Measurements from ENCODE around the gene DAPL1.
"Not testable (repeated sequence)": the region's sequence is repeated elsewhere in the genome, so short reads cannot be mapped to it uniquely, and the experiment has no call there.

The DAPL1 gene

DNA sequence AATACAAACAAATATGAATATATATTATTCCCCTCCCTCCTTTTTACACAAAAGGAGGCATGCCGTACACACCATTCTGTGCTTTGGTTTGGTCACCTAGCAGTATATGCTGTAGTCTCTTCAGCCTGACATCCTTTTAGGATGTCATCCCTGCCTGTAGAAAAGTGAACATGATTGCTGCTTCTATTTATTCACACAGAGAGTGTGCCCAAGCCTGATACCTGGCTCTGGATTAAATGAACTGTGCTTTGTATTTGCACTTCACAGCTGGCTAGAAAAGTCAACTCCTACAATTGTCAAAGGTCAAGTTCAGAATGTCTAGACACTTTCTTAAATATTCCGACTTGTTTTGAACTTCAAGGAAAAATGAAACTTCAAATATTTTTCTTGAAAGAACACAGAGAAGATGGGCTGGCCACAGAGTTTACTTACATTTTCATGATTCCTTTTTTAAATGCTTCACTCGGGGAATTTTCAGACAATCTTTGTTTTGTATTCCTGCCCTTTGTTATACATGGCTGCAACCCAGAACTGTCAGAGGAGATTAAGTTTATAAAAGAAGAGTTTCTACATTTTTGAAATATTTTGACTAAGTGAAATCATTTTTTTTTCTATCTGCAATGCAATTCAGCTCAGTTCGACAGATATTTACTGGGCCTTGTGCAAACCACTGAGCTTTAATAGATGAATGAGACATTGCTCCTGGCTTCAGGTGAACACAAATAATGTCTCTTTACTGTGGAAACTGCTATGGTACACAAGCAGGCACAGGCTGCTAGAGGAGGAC is 33.5 kb downstream of the DAPL1 start:
- no peak for TF ChIP-seq POLR2A (IDR thresholded peaks at IDR 0.05; ENCODE audit: low read depth, low read length)
- no peak for TF ChIP-seq TAF1 (IDR thresholded peaks at IDR 0.05; ENCODE audit: borderline replicate concordance, low read depth, low read length)
- TF ChIP-seq POLR2AphosphoS5 (IDR thresholded peaks at IDR 0.05; ENCODE audit: low read depth, low read length) = no peak
- no peak for FAIRE-seq
- DNase-seq (ENCODE audit: insufficient read length) = no peak

GRCh38 chr2:158829167-158829566 is 34.0 kb downstream of the DAPL1 start:
- DNase-seq (ENCODE audit: insufficient read length) (no peak), FAIRE-seq (no peak)
- TF ChIP-seq POLR2A (IDR thresholded peaks at IDR 0.05; ENCODE audit: low read depth, low read length) (no peak), POLR2AphosphoS5 (IDR thresholded peaks at IDR 0.05; ENCODE audit: low read depth, low read length) (no peak), TAF1 (IDR thresholded peaks at IDR 0.05; ENCODE audit: borderline replicate concordance, low read depth, low read length) (no peak)

DNA sequence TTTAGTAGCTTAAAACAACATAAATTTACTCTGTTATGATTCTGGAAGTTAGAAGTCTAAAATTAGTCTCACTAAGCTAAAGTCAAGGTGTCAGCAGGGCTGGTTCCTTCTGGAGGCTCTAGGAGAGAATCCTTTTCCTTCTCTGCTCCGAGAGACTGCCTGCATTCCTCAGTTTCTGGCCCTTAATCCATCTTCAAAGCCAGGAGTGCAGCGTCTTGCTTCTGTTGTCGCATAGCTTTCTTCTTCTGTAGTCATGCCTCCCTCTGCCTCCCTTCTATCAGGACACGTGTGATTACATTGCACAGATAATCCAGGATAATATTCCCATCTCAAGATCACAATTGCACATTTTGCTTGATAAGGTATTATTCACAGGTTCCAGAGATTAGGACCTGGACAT is 35.1 kb downstream of the DAPL1 start:
- no peak for FAIRE-seq
- TF ChIP-seq POLR2AphosphoS5 (IDR thresholded peaks at IDR 0.05; ENCODE audit: low read depth, low read length) (no peak), TAF1 (IDR thresholded peaks at IDR 0.05; ENCODE audit: borderline replicate concordance, low read depth, low read length) (no peak), POLR2A (IDR thresholded peaks at IDR 0.05; ENCODE audit: low read depth, low read length) (no peak)
- no peak for DNase-seq (ENCODE audit: insufficient read length)

GRCh38 chr2:158835431-158835830 is 40.3 kb downstream of the DAPL1 start:
- no peak for TF ChIP-seq POLR2A (IDR thresholded peaks at IDR 0.05; ENCODE audit: low read depth, low read length)
- TF ChIP-seq TAF1 (IDR thresholded peaks at IDR 0.05; ENCODE audit: borderline replicate concordance, low read depth, low read length) = no peak
- no peak for TF ChIP-seq POLR2AphosphoS5 (IDR thresholded peaks at IDR 0.05; ENCODE audit: low read depth, low read length)
- FAIRE-seq (no peak), DNase-seq (ENCODE audit: insufficient read length) (no peak)

DNA sequence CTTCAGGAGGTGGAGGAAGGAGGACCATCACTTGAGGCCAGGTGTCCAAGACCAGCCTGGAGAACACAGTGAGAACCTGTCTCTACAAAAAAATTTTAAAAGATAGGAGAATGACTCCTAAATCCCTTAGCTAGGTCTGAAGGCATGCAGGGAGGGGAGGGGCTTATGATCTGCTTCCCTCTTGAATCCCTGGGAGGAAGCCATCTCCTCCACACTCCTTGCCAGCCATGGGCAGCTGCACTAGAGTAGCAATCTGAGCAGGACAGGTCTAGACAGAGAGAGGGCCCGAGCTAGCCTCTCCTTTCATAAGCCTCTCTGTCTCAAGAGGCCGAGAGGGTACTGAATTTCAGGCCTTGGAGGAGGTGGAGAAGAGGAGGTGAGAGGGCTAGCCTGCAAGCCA is 42.5 kb downstream of the DAPL1 start:
- FAIRE-seq (no peak), DNase-seq (ENCODE audit: insufficient read length) (no peak)
- TF ChIP-seq POLR2AphosphoS5 (IDR thresholded peaks at IDR 0.05; ENCODE audit: low read depth, low read length) = no peak
- TF ChIP-seq POLR2A (IDR thresholded peaks at IDR 0.05; ENCODE audit: low read depth, low read length) = no peak
- no peak for TF ChIP-seq TAF1 (IDR thresholded peaks at IDR 0.05; ENCODE audit: borderline replicate concordance, low read depth, low read length)

DNA sequence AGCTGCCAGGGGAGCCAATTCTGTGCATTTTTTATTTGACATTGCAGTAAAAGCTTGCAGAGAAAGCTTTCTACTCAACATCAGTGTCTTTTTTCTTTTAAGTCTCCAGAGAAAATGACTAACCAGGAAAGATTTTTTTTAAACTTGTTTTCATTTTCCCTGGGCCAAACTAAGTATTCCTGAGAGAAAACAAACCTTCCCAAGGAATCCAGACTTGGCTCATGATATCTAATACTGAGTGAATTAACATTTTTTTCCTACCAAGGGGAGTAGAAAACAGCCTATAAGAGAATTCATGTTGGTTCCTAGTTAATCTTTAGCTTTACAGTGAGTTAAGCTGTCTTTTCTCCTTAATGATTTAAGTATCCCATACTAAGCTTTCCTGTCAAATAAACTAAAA is 46.7 kb downstream of the DAPL1 start:
- DNase-seq (ENCODE audit: insufficient read length) (no peak), FAIRE-seq (no peak)
- TF ChIP-seq TAF1 (IDR thresholded peaks at IDR 0.05; ENCODE audit: borderline replicate concordance, low read depth, low read length) (no peak), POLR2AphosphoS5 (IDR thresholded peaks at IDR 0.05; ENCODE audit: low read depth, low read length) (no peak), POLR2A (IDR thresholded peaks at IDR 0.05; ENCODE audit: low read depth, low read length) (no peak)

DNA sequence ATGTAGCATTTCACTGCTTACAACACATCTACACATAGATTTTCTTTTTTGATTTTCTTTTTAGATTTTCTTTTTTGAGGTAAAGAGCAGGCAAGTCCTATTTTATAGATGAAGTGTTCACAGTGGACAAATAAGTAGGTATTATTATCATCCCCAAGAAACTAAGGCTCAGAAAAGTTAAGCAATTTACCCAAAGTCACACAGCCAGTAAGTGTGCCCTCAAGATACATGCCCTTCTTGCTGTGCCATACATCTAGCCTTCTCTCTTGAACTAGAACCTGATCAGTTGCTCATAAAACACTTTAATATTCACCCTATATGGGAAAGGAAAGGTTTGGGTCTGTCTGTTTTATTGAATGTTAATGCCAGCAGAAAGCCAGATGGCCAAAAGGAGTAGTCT is 50.3 kb downstream of the DAPL1 start:
- FAIRE-seq (no peak), DNase-seq (ENCODE audit: insufficient read length) (no peak)
- TF ChIP-seq POLR2A (IDR thresholded peaks at IDR 0.05; ENCODE audit: low read depth, low read length) = no peak
- TF ChIP-seq TAF1 (IDR thresholded peaks at IDR 0.05; ENCODE audit: borderline replicate concordance, low read depth, low read length) = no peak
- TF ChIP-seq POLR2AphosphoS5 (IDR thresholded peaks at IDR 0.05; ENCODE audit: low read depth, low read length) = no peak

- no peak for FAIRE-seq
- DNase-seq (ENCODE audit: insufficient read length) = no peak
These were observed 50.7 kb downstream of the DAPL1 start for GRCh38 chr2:158845859-158846258.

DNA sequence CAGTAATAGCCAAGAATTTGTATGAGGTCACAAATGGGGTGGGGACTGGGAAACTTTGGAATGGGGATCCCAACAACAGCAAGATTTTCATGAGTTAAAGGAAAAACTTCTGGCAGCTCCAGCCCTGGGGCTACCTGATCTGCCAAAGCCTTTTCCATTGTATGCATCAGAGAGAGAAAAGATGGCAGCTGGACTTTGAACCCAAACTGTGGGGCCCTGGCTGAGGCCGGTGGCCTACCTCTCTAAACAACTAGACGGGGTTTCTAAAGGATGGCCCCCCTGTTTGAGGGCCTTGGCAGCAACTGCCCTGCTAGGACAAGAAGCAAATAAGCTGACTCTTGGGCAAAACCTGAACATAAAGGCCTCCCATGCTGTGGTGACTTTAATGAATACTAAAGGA is 52.4 kb downstream of the DAPL1 start:
- not testable (repeated sequence) for FAIRE-seq

More at GRCh38 chr2:158845859-158846258, 50.7 kb downstream of the DAPL1 start:
- TF ChIP-seq TAF1 (IDR thresholded peaks at IDR 0.05; ENCODE audit: borderline replicate concordance, low read depth, low read length) = no peak

DNA sequence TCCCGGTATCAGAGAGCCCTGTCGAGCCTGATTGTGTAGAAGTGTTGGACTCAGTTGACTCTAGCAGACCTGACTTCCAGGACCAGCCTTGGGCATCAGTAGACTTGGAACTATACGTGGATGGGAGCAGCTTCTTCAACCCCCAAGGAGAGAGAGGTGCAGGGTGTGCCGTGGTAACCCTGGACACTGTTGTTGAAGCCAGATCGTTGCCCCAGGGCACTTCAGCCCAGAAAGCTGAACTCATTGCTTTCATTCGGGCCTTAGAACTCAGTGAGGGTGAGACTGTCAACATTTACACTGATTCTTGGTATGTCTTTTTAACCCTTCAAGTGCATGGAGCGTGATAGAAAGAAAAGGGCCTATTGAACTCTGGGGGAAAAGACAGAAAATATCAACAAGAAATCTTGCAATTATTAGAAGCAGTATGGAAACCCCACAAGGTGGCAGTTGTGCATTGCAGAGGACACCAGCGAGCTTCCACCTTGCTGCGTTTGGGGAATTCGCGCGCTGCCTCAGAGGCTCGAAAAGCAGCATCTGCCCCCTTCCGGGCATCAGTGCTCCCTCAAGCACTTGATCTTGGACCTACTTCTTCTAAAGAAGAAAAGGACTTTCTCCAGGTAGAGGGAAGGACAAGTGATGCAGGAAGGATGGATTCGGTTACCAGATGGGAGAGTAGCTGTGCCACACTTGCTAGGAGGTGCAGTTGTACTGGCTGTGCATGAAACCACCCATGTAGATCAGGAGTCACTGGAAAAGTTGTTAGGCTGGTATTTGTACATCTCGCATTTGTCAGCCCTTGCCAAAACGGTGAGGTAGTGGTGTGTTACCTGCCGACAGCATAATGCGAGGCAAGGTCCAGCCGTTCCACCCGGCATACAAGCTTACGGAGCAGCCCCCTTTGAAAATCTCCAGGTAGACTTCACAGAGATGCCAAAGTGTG is 53.2 kb downstream of the DAPL1 start:
- not testable (repeated sequence) for FAIRE-seq; DNase-seq (ENCODE audit: insufficient read length)

More for the DNA sequence above, 52.4 kb downstream of the DAPL1 start:
- DNase-seq (ENCODE audit: insufficient read length) = not testable (repeated sequence)

DNA sequence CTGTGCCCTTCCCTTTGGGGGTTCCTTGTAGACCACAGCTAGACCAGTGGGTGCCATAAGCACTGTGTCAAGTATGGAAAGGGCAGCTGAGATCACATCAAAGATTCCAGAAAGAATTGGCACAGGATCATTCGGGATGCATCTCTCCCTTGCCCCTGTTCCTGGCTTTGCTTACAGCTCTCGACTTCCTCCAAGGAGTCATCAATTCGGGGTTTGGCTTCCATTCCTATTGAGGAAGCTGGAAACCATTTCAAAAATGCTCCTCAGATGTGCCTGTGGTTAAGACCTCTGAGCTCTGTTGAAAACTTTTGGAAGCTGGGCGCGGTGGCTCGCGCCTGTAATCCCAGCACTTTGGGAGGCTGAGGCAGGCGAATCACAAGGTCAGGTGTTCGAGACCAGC is 65.1 kb downstream of the DAPL1 start:
- not testable (repeated sequence) for FAIRE-seq; DNase-seq (ENCODE audit: insufficient read length)

GRCh38 chr2:158861626-158862025 is 66.5 kb downstream of the DAPL1 start:
- DNase-seq (ENCODE audit: insufficient read length); FAIRE-seq: not testable (repeated sequence)

- DNase-seq (ENCODE audit: insufficient read length); FAIRE-seq: not testable (repeated sequence)
These were observed 70.4 kb downstream of the DAPL1 start for GRCh38 chr2:158865469-158865868.
